ENCODE results near the gene RCAN3. TPM values are rescaled to one million over a fixed set of nuclear protein-coding genes. Genes with fewer than 3 reads are reported as not detected.
"Not testable (repeated sequence)": the region's sequence is repeated elsewhere in the genome, so short reads cannot be mapped to it uniquely, and the experiment has no call there.

RCAN3 gene
- total and polyA plus RNA-seq, 2 experiments from 2014 or later = 6.2 to 10.1 TPM

- Histone ChIP-seq H3K27me3 (no peaks in the 10 kb centered on the region), H3K9me2 (replicated peaks; ENCODE audit: insufficient read depth) (no peaks in the 10 kb centered on the region), H3K9me3 (ENCODE audit: low read depth) (no peaks in the 10 kb centered on the region), H3K4me2 (no peak overlapping the region), H3K36me3 (replicated peaks; ENCODE audit: insufficient read depth, low read depth) (no peaks in the 10 kb centered on the region), H3K4me1 (ENCODE audit: insufficient read depth) (no peaks in the 10 kb centered on the region), H3K79me2 (no peaks in the 10 kb centered on the region), H2AFZ (no peak overlapping the region), H3K4me3 (no peak overlapping the region), H3K27ac (no peak overlapping the region), H4K20me1 (ENCODE audit: insufficient read depth, poor library complexity, severe bottlenecking) (no peaks in the 10 kb centered on the region)
- DNase-seq (ENCODE audit: low spot score) = no peak
- WGBS (ENCODE audit: low lambda C conversion rate, missing lambda C conversion rate) = 82% methylated on average over 7 of the region's 7 CpGs
- TF ChIP-seq EZH2phosphoT487 (IDR thresholded peaks at IDR 0.05; ENCODE audit: low read depth, severe bottlenecking, unreplicated experiment) = no peak
Observed at GRCh38 chr1:24526045-24526444, 23.4 kb downstream of the RCAN3 start.

GRCh38 chr1:24526940-24527542 lies 24.4 kb downstream of the RCAN3 start:
- no peaks in the 10 kb centered on the region for H3K27me3 ChIP-seq
- no peak overlapping the region for H3K27ac ChIP-seq
- H3K9me2 ChIP-seq (replicated peaks; ENCODE audit: insufficient read depth) = no peaks in the 10 kb centered on the region
- no peaks in the 10 kb centered on the region for H3K9me3 ChIP-seq (ENCODE audit: low read depth)
- H2AFZ ChIP-seq = no peak overlapping the region
- H4K20me1 ChIP-seq (ENCODE audit: insufficient read depth, poor library complexity, severe bottlenecking) = no peaks in the 10 kb centered on the region
- WGBS (ENCODE audit: low lambda C conversion rate, missing lambda C conversion rate) = 96% methylated on average over 8 of the region's 8 CpGs
- no peak for DNase-seq (ENCODE audit: low spot score)
- no peaks in the 10 kb centered on the region for H3K36me3 ChIP-seq (replicated peaks; ENCODE audit: insufficient read depth, low read depth)
- H3K79me2 ChIP-seq = no peaks in the 10 kb centered on the region
- TF ChIP-seq CTCF (IDR thresholded peaks at IDR 0.05; ENCODE audit: poor library complexity) = peak; percentile 41
- TF ChIP-seq EZH2 (IDR thresholded peaks at IDR 0.05; ENCODE audit: borderline replicate concordance) = no peak
- no peak overlapping the region for H3K4me2 ChIP-seq
- H3K4me3 ChIP-seq = no peak overlapping the region
- no peaks in the 10 kb centered on the region for H3K4me1 ChIP-seq (ENCODE audit: insufficient read depth)

GRCh38 chr1:24528744-24529143 lies 26.1 kb downstream of the RCAN3 start:
- WGBS (ENCODE audit: low lambda C conversion rate, missing lambda C conversion rate) = 89% methylated on average over 2 of the region's 2 CpGs
- no peak overlapping the region for H3K4me3 ChIP-seq
- no peak for TF ChIP-seq EZH2 (IDR thresholded peaks at IDR 0.05; ENCODE audit: borderline replicate concordance)
- TF ChIP-seq CTCF (IDR thresholded peaks at IDR 0.05; ENCODE audit: poor library complexity) = no peak
- TF ChIP-seq EZH2phosphoT487 (IDR thresholded peaks at IDR 0.05; ENCODE audit: low read depth, severe bottlenecking, unreplicated experiment) = no peak
- no peak overlapping the region for H3K27ac ChIP-seq
- H2AFZ ChIP-seq = no peak overlapping the region
- no peaks in the 10 kb centered on the region for H4K20me1 ChIP-seq (ENCODE audit: insufficient read depth, poor library complexity, severe bottlenecking)
- H3K4me2 ChIP-seq = no peak overlapping the region
- no peaks in the 10 kb centered on the region for H3K79me2 ChIP-seq
- no peaks in the 10 kb centered on the region for H3K36me3 ChIP-seq (replicated peaks; ENCODE audit: insufficient read depth, low read depth)
- H3K9me2 ChIP-seq (replicated peaks; ENCODE audit: insufficient read depth) = no peaks in the 10 kb centered on the region
- H3K4me1 ChIP-seq (ENCODE audit: insufficient read depth) = no peaks in the 10 kb centered on the region
- H3K9me3 ChIP-seq (ENCODE audit: low read depth) = no peaks in the 10 kb centered on the region
- H3K27me3 ChIP-seq = no peaks in the 10 kb centered on the region
- DNase-seq (ENCODE audit: low spot score) = no peak

- not testable (repeated sequence) for H3K4me2 ChIP-seq; H3K4me3 ChIP-seq; H3K9me3 ChIP-seq (ENCODE audit: low read depth); H3K27ac ChIP-seq; H4K20me1 ChIP-seq (ENCODE audit: insufficient read depth, poor library complexity, severe bottlenecking); H3K9me2 ChIP-seq (replicated peaks; ENCODE audit: insufficient read depth); H3K4me1 ChIP-seq (ENCODE audit: insufficient read depth); DNase-seq (ENCODE audit: low spot score); H3K36me3 ChIP-seq (replicated peaks; ENCODE audit: insufficient read depth, low read depth); H3K79me2 ChIP-seq; H3K27me3 ChIP-seq; H2AFZ ChIP-seq
- 100% methylated on average over 6 of the region's 7 CpGs for WGBS (ENCODE audit: low lambda C conversion rate, missing lambda C conversion rate)
Observed at GRCh38 chr1:24529292-24529691, 26.7 kb downstream of the RCAN3 start.
